Calu3 (cell line): ENCODE results near the gene DHRS4. TPM values are rescaled to one million over a fixed set of nuclear protein-coding genes. Genes with fewer than 3 reads are reported as not detected.
A peak's percentile ranks its signal among the peaks of the same experiment; 100 is the strongest.

Experiments
- Bru-seq: library from RNA; stranded (reverse); fragments of 400-500 nt; gene quantifications from one replicate; lab custom pipeline; 2021; lab: Mats Ljungman, UMichigan
- BruChase-seq, 2 experiments: library from RNA; stranded (reverse); fragments of 400-500 nt; gene quantifications; one replicate each; lab custom pipeline; 2021; lab: Mats Ljungman, UMichigan
- BruUV-seq: library from RNA; stranded (reverse); fragments of 400-500 nt; replicated peaks from 2 replicates; lab custom pipeline; 2021; lab: Mats Ljungman, UMichigan
- CTCF ChIA-PET: fragments of 300-600 bp; sonication (Branson Sonifier 250); formaldehyde crosslinking; loops from one replicate; lab custom pipeline; 2022; ENCODE audit warnings: antibody characterized with exemption; lab: Charles Lee
- DNase-seq: peaks from one replicate; pipeline ENCODE4 v3.0.0; 2022
- H3K27ac Mint-ChIP-seq: one replicate; pipeline ENCODE4 v1.8.0; 2022; ENCODE audit warnings: mixed read lengths; ENCODE audit not compliant: unreplicated experiment
- H3K27me3 Mint-ChIP-seq: one replicate; pipeline ENCODE4 v1.8.0; 2022; ENCODE audit warnings: mixed read lengths; ENCODE audit not compliant: unreplicated experiment
- H3K36me3 Mint-ChIP-seq: one replicate; pipeline ENCODE4 v1.8.0; 2022; ENCODE audit warnings: mild to moderate bottlenecking, moderate library complexity, mixed read lengths; ENCODE audit not compliant: insufficient read depth, unreplicated experiment
- H3K4me1 Mint-ChIP-seq: one replicate; pipeline ENCODE4 v1.8.0; 2022; ENCODE audit warnings: mild to moderate bottlenecking, low read depth, mixed read lengths; ENCODE audit not compliant: unreplicated experiment
- H3K4me3 Mint-ChIP-seq: one replicate; pipeline ENCODE4 v1.8.0; 2022; ENCODE audit warnings: mild to moderate bottlenecking, low read depth, moderate library complexity, mixed read lengths; ENCODE audit not compliant: unreplicated experiment
- H3K9me3 Mint-ChIP-seq: one replicate; pipeline ENCODE4 v1.8.0; 2022; ENCODE audit warnings: low read depth, mixed read lengths; ENCODE audit not compliant: unreplicated experiment
- intact Hi-C: fragments of 100-400 bp; cut with micrococcal nuclease; formaldehyde crosslinking; loops from one replicate; pipeline ENCODE4 v1.10.0; 2022; ENCODE audit not compliant: unreplicated experiment
- long read RNA-seq: library from polyadenylated mRNA; stranded (forward); transcript quantifications from one replicate; pipeline ENCODE4 v2.0.0, GENCODE V29; 2022
- total RNA-seq: library from RNA; stranded (reverse); gene quantifications from 2 replicates; pipeline ENCODE4 v1.2.3, GENCODE V29; 2022
- TF ChIP-seq, protein P1 (sequence below): fragments of 200-600 bp; IDR thresholded peaks from one replicate; pipeline ENCODE4 v1.8.0; 2022; ENCODE audit warnings: antibody characterized with exemption; ENCODE audit not compliant: unreplicated experiment

The DHRS4 gene
- 15.7 and 19.0 TPM in 2 replicates for total RNA-seq
- percentile 54 among the genes with signal in this experiment for Bru-seq, nascent RNA
- percentile 47 among the genes with signal in this experiment for BruChase-seq, experiment 1, labeled RNA remaining after a 6-hour chase
- BruChase-seq, experiment 2, labeled RNA remaining after a 2-hour chase: percentile 48 among the genes with signal in this experiment
- long read RNA-seq, transcript DHRS4-203 (5 exons, 727 nt): minor isoform, 5 of 44 reads
- long read RNA-seq, transcript DHRS4-201 (8 exons, 1,443 nt): major isoform, 25 of 44 reads
- long read RNA-seq, partial matches to known transcripts: 2 of 44 reads
- long read RNA-seq, other reads (novel, unspliced or antisense): 10 of 44 reads

DNA sequence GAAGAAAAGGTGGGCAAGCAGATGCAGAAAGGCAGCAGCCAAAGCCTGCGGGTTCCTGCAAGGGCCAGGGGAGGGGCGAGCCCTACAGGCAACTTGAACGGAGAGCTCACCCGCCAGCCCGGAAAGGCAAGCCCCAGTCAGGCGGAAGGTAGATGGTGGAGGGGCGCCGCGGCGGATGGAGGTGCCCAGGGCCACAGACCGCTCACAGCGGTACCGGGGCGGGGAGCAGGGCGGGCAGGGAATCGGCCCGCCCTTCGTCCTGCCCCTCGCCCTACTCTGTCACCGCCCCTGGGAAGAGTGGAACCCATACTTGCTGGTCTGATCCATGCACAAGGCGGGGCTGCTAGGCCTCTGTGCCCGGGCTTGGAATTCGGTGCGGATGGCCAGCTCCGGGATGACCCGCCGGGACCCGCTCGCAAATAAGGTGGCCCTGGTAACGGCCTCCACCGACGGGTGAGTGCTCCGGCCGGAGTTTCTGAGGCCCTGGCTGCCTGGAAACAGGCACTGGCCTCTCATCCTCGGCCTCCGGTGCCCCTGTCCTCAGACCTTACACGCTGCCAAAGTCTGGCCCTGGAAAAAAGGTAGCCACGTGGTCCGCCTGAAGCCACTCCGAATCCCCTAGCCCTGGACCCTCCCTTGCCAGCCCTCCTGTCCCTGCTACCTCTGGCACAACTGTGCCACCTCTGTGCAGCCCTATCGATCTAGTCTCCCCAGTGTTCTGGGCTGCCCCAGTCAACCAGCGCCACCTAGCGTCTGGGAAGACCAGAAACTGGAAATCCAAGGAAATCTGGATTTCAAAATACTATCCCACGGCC is at the start of gene DHRS4:
DHRS4 (plus strand) TSS at position 307 of the 815 bp plus-strand sequence; CDS start at position 326, 19 bp downstream.
- DNase-seq: peak; percentile 84
- TF ChIP-seq, protein P1, sequence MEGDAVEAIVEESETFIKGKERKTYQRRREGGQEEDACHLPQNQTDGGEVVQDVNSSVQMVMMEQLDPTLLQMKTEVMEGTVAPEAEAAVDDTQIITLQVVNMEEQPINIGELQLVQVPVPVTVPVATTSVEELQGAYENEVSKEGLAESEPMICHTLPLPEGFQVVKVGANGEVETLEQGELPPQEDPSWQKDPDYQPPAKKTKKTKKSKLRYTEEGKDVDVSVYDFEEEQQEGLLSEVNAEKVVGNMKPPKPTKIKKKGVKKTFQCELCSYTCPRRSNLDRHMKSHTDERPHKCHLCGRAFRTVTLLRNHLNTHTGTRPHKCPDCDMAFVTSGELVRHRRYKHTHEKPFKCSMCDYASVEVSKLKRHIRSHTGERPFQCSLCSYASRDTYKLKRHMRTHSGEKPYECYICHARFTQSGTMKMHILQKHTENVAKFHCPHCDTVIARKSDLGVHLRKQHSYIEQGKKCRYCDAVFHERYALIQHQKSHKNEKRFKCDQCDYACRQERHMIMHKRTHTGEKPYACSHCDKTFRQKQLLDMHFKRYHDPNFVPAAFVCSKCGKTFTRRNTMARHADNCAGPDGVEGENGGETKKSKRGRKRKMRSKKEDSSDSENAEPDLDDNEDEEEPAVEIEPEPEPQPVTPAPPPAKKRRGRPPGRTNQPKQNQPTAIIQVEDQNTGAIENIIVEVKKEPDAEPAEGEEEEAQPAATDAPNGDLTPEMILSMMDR: peak; percentile 89
- CTCF ChIA-PET: interaction anchor here (0.9 to 1.0 kb wide), 2 partner anchors 259 to 322 kb away, joined by 3 to 4 read pairs; no protein-coding TSS in a partner anchor
- Mint-ChIP-seq H3K9me3 (no peaks in the 10 kb centered on the region), H3K4me1 (peaks cover 8% of the 10 kb centered on the region), H3K27me3 (no peaks in the 10 kb centered on the region), H3K36me3 (peaks cover 19% of the 10 kb centered on the region), H3K4me3 (peak within 1 kb of the TSS; percentile 91), H3K27ac (peak within 1 kb of the TSS; percentile 78)
- intact Hi-C loops: loop anchor here (1.0 kb wide), 1 partner anchor 364 kb away; no protein-coding TSS in a partner anchor
- TSS peak; percentile 59 for BruUV-seq

DNA sequence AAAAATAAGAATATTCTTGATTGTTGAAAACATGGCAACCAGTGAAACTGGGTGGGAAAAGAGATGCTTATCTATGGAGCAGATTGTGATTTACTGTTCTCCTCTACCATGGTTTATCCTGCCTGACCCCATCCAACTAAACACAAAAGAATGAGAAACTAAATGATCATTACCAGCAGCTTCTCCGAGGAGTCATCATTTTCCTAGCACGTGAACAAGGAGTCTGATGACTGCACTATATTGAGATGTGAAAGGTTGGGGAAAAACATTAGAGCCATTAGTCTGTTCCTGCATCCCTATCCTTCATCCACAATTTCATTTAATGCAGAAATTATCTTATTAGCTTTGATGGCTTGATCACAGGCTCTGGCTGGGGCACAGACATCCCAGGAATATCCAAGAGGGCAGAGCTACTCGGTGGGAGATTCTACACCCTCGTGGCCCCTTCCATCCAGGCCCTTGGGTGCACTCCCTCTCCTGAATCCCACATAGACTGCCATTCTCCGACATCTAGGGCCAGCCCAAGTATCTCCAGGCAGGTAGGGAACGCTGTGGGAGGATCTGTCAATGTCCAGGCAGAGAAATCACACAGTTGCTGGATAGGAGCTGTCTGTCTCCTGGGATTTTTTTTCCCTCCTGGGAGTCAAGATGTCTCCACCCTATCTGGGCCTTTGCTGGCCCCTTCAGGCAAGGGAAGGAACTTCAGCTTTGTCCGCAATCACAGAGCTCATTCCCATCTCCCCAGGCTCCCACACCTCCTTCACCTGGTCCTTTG is 43.3 kb upstream of the DHRS4 start:
- BruUV-seq: no TSS peak
- DNase-seq: peak; percentile 74
- H3K27ac Mint-ChIP-seq: no peak overlapping the region
- CTCF ChIA-PET: interaction anchor here (0.6 to 2.3 kb wide), 20 partner anchors 12 to 474 kb away, joined by 3 to 45 read pairs (median 4); no protein-coding TSS in a partner anchor
- intact Hi-C loops: loop anchor here (1.0 to 10.0 kb wide), 4 partner anchors 183 to 321 kb away; no protein-coding TSS in a partner anchor
- TF ChIP-seq, protein P1: peak; percentile 75
- no peaks in the 10 kb centered on the region for H3K4me1 Mint-ChIP-seq
- H3K9me3 Mint-ChIP-seq: no peaks in the 10 kb centered on the region
- H3K4me3 Mint-ChIP-seq: no peak overlapping the region
- peaks cover 67% of the 10 kb centered on the region for H3K27me3 Mint-ChIP-seq
- no peaks in the 10 kb centered on the region for H3K36me3 Mint-ChIP-seq

DNA sequence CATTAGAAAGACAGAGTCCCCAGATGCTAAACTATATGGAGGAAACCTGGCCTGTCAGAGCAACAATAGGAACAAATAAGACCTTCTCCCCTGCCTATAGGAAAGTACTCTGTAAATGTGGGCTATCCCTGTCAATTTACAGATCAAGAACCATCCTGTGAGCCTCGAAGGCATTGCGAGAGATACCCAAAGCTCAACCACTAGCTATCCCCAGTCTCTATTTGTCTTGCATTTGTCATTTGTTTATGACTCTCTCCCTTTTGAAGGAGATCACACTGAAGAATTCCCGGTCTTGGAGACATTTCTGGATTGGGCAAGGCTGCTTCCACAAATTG is 42.7 kb upstream of the DHRS4 start:
- Mint-ChIP-seq H3K27ac (no peak overlapping the region), H3K9me3 (no peaks in the 10 kb centered on the region), H3K27me3 (peaks cover 63% of the 10 kb centered on the region), H3K36me3 (no peaks in the 10 kb centered on the region), H3K4me1 (no peaks in the 10 kb centered on the region), H3K4me3 (no peak overlapping the region)
- no TSS peak for BruUV-seq
- TF ChIP-seq, protein P1: peak; percentile 9
- DNase-seq: no peak
- intact Hi-C loops: loop anchor here (1.0 to 10.0 kb wide), 4 partner anchors 184 to 322 kb away; no protein-coding TSS in a partner anchor
- CTCF ChIA-PET: interaction anchor here (0.6 to 2.3 kb wide), 19 partner anchors 12 to 474 kb away, joined by 3 to 45 read pairs (median 4); no protein-coding TSS in a partner anchor
